DND-41 (cell line): ENCODE results near the gene VPS37B.

Source experiments
- ATAC-seq: fragments of 200-7000 bp; cut with Tn5 transposase; 3 replicates; pipeline ENCODE4 v1.9.1; 2021; ENCODE audit warnings: low read depth; ENCODE audit not compliant: insufficient read depth
- DNase-seq: peaks from one replicate; pipeline ENCODE4 v3.0.0-alpha.2; 2020
- H2AFZ ChIP-seq: 2 replicates; pipeline ENCODE4 v1.6.0; 2012; ENCODE audit warnings: low read depth, low read length
- H3K27ac ChIP-seq: 2 replicates; pipeline ENCODE4 v1.5.1; 2012; ENCODE audit warnings: low read length, inconsistent platforms
- H3K27me3 ChIP-seq: fragments of 200-600 bp; sonication (generic); 2 replicates; pipeline ENCODE4 v1.6.0; 2012; ENCODE audit warnings: low read length, mild to moderate bottlenecking, inconsistent platforms; ENCODE audit not compliant: insufficient read depth, poor library complexity
- H3K36me3 ChIP-seq: 2 replicates; pipeline ENCODE4 v1.5.1; 2012; ENCODE audit warnings: low read length, inconsistent platforms; ENCODE audit not compliant: insufficient read depth
- H3K4me1 ChIP-seq: 2 replicates; pipeline ENCODE4 v1.5.1; 2012; ENCODE audit warnings: mild to moderate bottlenecking, low read length; ENCODE audit not compliant: insufficient read depth
- H3K4me2 ChIP-seq: 2 replicates; pipeline ENCODE4 v1.6.0; 2012; ENCODE audit warnings: mild to moderate bottlenecking, moderate library complexity, low read length, inconsistent platforms; ENCODE audit not compliant: insufficient read depth
- H3K4me3 ChIP-seq, 2 experiments: fragments of 200-600 bp in 1 of 2; shearing (Covaris generic) in 1 of 2; 2 replicates each; pipeline ENCODE4 v1.5.1; 2012 to 2016; ENCODE audit warnings: inconsistent platforms in 2 of 2, low read length in 2 of 2, mild to moderate bottlenecking in 2 of 2, low read depth in 1 of 2, moderate library complexity in 1 of 2
- H3K79me2 ChIP-seq: 2 replicates; pipeline ENCODE4 v1.6.0; 2012; ENCODE audit warnings: low read length, inconsistent platforms; ENCODE audit not compliant: insufficient read depth
- H3K9ac ChIP-seq: 2 replicates; pipeline ENCODE4 v1.6.0; 2012; ENCODE audit warnings: low read depth, mild to moderate bottlenecking, inconsistent platforms, low read length, moderate library complexity
- H3K9me3 ChIP-seq: 2 replicates; pipeline ENCODE4 v1.5.1; 2012; ENCODE audit warnings: low read length, moderate library complexity, mild to moderate bottlenecking, inconsistent platforms; ENCODE audit not compliant: insufficient read depth, severe bottlenecking
- H4K20me1 ChIP-seq: 2 replicates; pipeline ENCODE4 v1.6.0; 2012; ENCODE audit warnings: low read length; ENCODE audit not compliant: insufficient read depth
- EZH2 ChIP-seq: IDR thresholded peaks from 3 replicates; pipeline ENCODE4 v1.6.1; 2012; ENCODE audit warnings: borderline replicate concordance, low read depth, mild to moderate bottlenecking, moderate library complexity, low read length, inconsistent platforms; ENCODE audit not compliant: severe bottlenecking
- TF ChIP-seq, protein P1 (sequence below): IDR thresholded peaks from 2 replicates; pipeline ENCODE4 v1.5.1; 2012; ENCODE audit warnings: borderline replicate concordance, low read length, moderate library complexity, mild to moderate bottlenecking; ENCODE audit not compliant: poor library complexity, severe bottlenecking; ENCODE audit errors: extremely low read depth

VPS37B gene

DNA sequence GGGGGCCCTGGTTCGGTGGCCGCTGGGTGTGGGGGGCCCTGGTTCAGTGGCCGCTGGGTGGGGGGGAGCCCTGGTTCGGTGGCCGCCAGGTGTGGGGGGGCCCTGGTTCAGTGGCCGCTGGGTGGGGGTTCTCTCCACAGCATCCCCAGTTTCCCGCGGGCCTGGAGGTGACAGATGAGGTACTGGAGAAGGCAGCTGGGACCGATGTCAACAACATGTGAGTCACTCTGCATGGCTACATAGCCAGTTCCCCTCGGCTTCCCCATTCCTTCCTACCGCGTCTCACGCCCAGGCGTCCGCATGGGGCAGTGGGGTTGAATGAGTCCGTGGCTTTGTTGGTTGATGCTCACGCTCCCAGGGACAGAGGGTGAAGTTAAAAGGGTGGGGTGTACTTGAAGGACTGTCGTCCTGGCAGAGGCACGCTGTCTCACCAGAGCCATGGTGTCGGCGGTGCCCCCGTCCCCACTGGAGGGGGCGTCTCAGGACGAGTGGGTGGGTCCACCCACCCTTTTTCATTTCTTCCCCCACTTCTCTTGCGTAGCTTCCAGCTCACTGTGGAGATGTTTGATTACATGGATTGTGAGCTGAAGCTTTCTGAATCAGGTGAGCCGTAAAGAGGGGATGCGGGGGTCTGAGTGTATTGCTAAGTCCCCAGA lies 45.1 kb downstream of the VPS37B start:
- no peak overlapping the region for H2AFZ ChIP-seq
- H4K20me1 ChIP-seq = peaks cover 29% of the 10 kb centered on the region
- TF ChIP-seq, protein P1, sequence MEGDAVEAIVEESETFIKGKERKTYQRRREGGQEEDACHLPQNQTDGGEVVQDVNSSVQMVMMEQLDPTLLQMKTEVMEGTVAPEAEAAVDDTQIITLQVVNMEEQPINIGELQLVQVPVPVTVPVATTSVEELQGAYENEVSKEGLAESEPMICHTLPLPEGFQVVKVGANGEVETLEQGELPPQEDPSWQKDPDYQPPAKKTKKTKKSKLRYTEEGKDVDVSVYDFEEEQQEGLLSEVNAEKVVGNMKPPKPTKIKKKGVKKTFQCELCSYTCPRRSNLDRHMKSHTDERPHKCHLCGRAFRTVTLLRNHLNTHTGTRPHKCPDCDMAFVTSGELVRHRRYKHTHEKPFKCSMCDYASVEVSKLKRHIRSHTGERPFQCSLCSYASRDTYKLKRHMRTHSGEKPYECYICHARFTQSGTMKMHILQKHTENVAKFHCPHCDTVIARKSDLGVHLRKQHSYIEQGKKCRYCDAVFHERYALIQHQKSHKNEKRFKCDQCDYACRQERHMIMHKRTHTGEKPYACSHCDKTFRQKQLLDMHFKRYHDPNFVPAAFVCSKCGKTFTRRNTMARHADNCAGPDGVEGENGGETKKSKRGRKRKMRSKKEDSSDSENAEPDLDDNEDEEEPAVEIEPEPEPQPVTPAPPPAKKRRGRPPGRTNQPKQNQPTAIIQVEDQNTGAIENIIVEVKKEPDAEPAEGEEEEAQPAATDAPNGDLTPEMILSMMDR = no peak
- TF ChIP-seq EZH2 = no peak
- DNase-seq (no peak), ATAC-seq (no peak)
- H3K4me2 ChIP-seq = no peak overlapping the region
- H3K79me2 ChIP-seq = no peaks in the 10 kb centered on the region
- H3K27ac ChIP-seq = no peak overlapping the region
- no peak overlapping the region for H3K4me3 ChIP-seq
- peaks cover 3% of the 10 kb centered on the region; the same call in 1 of the 2 replicates for H3K36me3 ChIP-seq
- no peaks in the 10 kb centered on the region for H3K27me3 ChIP-seq
- H3K9me3 ChIP-seq = no peaks in the 10 kb centered on the region
- H3K4me1 ChIP-seq = no peaks in the 10 kb centered on the region
- H3K9ac ChIP-seq = no peak overlapping the region

GRCh38 chr12:122850048-122850445 lies 45.9 kb downstream of the VPS37B start:
- Histone ChIP-seq H3K27ac (no peak overlapping the region), H3K9me3 (no peaks in the 10 kb centered on the region), H3K27me3 (no peaks in the 10 kb centered on the region), H3K4me1 (no peaks in the 10 kb centered on the region), H3K4me3 (no peak overlapping the region), H2AFZ (no peak overlapping the region), H3K36me3 (peaks cover 3% of the 10 kb centered on the region; the same call in 1 of the 2 replicates), H3K79me2 (no peaks in the 10 kb centered on the region), H3K4me2 (no peak overlapping the region), H4K20me1 (peaks cover 36% of the 10 kb centered on the region), H3K9ac (no peak overlapping the region)
- DNase-seq (no peak), ATAC-seq (no peak)
- TF ChIP-seq, protein P1 = no peak
- TF ChIP-seq EZH2 = no peak

- no peaks in the 10 kb centered on the region for H3K4me1 ChIP-seq
- DNase-seq (no peak), ATAC-seq (no peak)
- H3K4me2 ChIP-seq = no peak overlapping the region
- H3K27ac ChIP-seq = no peak overlapping the region
- no peak overlapping the region for H3K4me3 ChIP-seq
- no peaks in the 10 kb centered on the region for H3K9me3 ChIP-seq
- H2AFZ ChIP-seq = no peak overlapping the region
- no peak overlapping the region for H3K9ac ChIP-seq
- peaks cover 36% of the 10 kb centered on the region for H4K20me1 ChIP-seq
- no peaks in the 10 kb centered on the region for H3K27me3 ChIP-seq
- TF ChIP-seq, protein P1 = no peak
- no peak for TF ChIP-seq EZH2
- H3K79me2 ChIP-seq = no peaks in the 10 kb centered on the region
- H3K36me3 ChIP-seq = no peaks in the 10 kb centered on the region
Observed at GRCh38 chr12:122849352-122850047, 46.4 kb downstream of the VPS37B start.
